ENCODE measurements around the gene SUDS3.

The SUDS3 gene

DNA sequence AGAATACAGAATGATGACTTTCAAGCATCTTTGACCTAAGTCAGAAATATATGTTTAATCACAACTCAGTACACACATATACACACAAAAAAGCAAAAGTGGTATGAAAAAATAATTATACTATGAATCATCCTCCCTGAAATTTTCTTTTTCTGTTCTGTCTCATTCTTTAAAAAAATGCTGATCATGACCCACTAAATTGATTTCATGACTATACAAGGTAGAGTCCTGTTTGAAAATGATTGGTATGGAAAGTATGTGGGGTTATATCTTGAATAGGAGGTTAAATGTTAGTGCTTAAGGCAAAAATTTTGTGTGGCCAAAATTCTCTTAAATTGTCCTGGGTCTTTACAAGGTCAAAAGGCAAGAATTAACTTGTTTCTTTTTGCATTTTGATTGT, 80.4 kb downstream of the SUDS3 start:
- DNase-seq, result no peak

DNA sequence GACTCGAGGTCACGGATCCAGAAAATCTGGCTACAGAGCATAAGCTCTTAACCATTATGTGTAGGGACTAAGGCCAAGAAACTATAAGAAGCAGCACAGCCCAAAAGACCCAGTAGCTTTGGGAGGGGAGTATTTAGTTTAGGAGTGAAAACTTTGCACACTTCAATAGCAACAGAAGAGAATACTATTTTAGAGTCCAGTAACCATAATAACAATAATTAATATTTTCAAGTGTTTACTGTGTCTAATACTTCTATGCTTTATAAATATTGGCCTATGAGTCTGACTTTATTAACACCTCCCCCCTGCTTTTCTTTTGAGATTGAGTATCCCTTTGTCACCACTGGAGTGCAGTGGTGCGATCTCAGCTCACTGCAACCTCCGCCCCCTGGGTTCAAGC, 82.8 kb downstream of the SUDS3 start:
- DNase-seq, result no peak

DNA sequence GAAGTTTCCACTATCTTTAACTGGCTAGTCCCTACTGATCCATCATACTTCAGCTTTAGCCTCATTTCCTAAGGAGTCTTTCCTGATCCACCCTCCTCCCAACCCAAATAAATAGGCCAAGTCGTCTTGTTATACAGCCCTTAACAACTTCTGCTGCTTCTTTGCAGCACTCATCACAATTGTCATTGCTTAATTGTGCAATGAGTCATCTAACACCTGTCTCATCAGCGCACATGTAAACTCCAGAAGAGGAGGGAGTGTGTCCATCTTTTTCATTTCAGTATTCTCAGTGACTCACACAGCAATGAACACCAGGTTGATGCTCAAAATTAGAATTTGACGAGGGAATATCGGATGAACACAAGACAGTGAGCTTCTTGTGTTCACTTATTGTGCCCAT, 87.3 kb downstream of the SUDS3 start:
- no peak for DNase-seq

DNA sequence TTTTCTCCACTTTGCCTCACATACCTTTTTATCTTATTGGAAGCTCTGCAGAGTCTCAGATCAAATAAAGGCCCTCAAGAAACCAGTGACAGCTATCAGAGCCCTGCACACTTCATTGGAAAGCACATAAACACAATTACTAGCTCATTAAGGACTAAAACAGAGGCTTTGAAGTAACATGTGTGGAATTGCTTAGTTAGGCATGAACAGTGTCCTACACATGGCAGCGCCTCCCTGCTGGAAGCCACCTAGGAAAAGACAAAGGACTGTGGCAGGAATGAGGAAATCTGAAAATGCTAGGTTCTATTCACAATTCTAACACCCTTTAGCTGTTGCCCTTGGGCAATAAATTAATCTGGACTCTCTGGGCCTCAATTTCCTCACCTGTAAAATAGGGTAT, 89.4 kb downstream of the SUDS3 start:
- no peak for DNase-seq

Data from NCI-H510A treated with DMSO at 0.1 percent for 48 hours (cell line).